Endothelial cell of umbilical vein (primary cell): ENCODE measurements around the gene IFITM5. TPM values are rescaled to one million over a fixed set of nuclear protein-coding genes. Genes with fewer than 3 reads are reported as not detected.
"Not testable (repeated sequence)": the region's sequence is repeated elsewhere in the genome, so short reads cannot be mapped to it uniquely, and the experiment has no call there.

ENCODE experiments used
- BruUV-seq: library from RNA; stranded (reverse); fragments of 400-500 nt; replicated peaks from 2 replicates; lab custom pipeline; 2021; lab: Mats Ljungman, UMichigan
- CTCF ChIA-PET: fragments of 300-600, 350-600 bp; sonication (Branson Sonifier 250); formaldehyde crosslinking; loops from one replicate; lab custom pipeline; 2021; ENCODE audit warnings: antibody characterized with exemption, inconsistent platforms; lab: Charles Lee
- POLR2A ChIA-PET: fragments of 300-600, 350-600 bp; sonication (Branson Sonifier 250); formaldehyde crosslinking; loops from one replicate; lab custom pipeline; 2021; ENCODE audit warnings: antibody characterized with exemption, inconsistent platforms; lab: Charles Lee
- DNase-seq: peaks from one replicate; pipeline ENCODE4 v3.0.0-alpha.2; 2011; ENCODE audit warnings: low read depth, low spot score
- FAIRE-seq: peaks from 2 replicates; lab custom pipeline; 2011; peaks lifted over from hg19 to GRCh38; lab: Jason Lieb, UNC
- H2AFZ ChIP-seq: 2 replicates; pipeline ENCODE4 v1.6.0; 2012; ENCODE audit warnings: low read depth, low read length, control low read depth, inconsistent platforms
- H3K27ac ChIP-seq: 2 replicates; pipeline ENCODE4 v1.5.1; 2011; ENCODE audit warnings: low read depth, mild to moderate bottlenecking, control low read depth, low read length, moderate library complexity; ENCODE audit not compliant: insufficient read depth
- H3K27me3 ChIP-seq, 2 experiments: 2 replicates each; pipeline versions ENCODE4 v1.6.0 to v1.6.1; 2011; ENCODE audit warnings: low read length in 2 of 2, mixed read lengths in 1 of 2; ENCODE audit not compliant: control insufficient read depth in 2 of 2, insufficient read depth in 2 of 2
- H3K36me3 ChIP-seq, 2 experiments: 2 replicates in 1 of 2; 3 replicates in 1 of 2; pipeline ENCODE4 v1.5.1; 2011; ENCODE audit warnings: low read length in 2 of 2, mild to moderate bottlenecking in 1 of 2, moderate library complexity in 1 of 2; ENCODE audit not compliant: control insufficient read depth in 2 of 2, insufficient read depth in 2 of 2; ENCODE audit errors: extremely low read depth in 1 of 2
- H3K4me1 ChIP-seq: 3 replicates; pipeline ENCODE4 v1.5.1; 2011; ENCODE audit warnings: mild to moderate bottlenecking, low read length; ENCODE audit not compliant: control insufficient read depth, insufficient read depth; ENCODE audit errors: extremely low read depth
- H3K4me2 ChIP-seq: 2 replicates; pipeline ENCODE4 v1.6.1; 2011; ENCODE audit warnings: low read length, control low read depth, mixed read lengths; ENCODE audit not compliant: insufficient read depth
- H3K4me3 ChIP-seq, 3 experiments: fragments of 200-600 bp in 1 of 3; sonication (generic), shearing (Covaris generic) in 1 of 3; replicated peaks in 1 of 3; 2 replicates each; pipeline ENCODE4 v1.5.1; 2011 to 2016; ENCODE audit warnings: control low read depth in 3 of 3, low read length in 3 of 3, mild to moderate bottlenecking in 2 of 3, inconsistent platforms in 1 of 3, low read depth in 1 of 3, moderate library complexity in 1 of 3; ENCODE audit not compliant: insufficient read depth in 1 of 3
- H3K79me2 ChIP-seq: 2 replicates; pipeline ENCODE4 v1.6.0; 2012; ENCODE audit warnings: low read length, inconsistent platforms; ENCODE audit not compliant: control insufficient read depth, insufficient read depth
- H3K9ac ChIP-seq: replicated peaks from 2 replicates; pipeline ENCODE3; 2011; ENCODE audit warnings: low read length, control low read depth; ENCODE audit not compliant: insufficient read depth; ENCODE audit errors: extremely low read depth
- H3K9me1 ChIP-seq: replicated peaks from 3 replicates; pipeline ENCODE4 v1.6.0; 2011; ENCODE audit warnings: mild to moderate bottlenecking, low read length; ENCODE audit not compliant: control insufficient read depth, insufficient read depth; ENCODE audit errors: extremely low read depth
- H3K9me3 ChIP-seq: replicated peaks from 2 replicates; pipeline ENCODE4 v1.5.1; 2012; ENCODE audit warnings: low read length, inconsistent platforms; ENCODE audit not compliant: control insufficient read depth, insufficient read depth
- H4K20me1 ChIP-seq: replicated peaks from 2 replicates; pipeline ENCODE3; 2011; ENCODE audit warnings: mild to moderate bottlenecking, low read length; ENCODE audit not compliant: control insufficient read depth, insufficient read depth; ENCODE audit errors: extremely low read depth
- CTCF ChIP-seq, 2 donors: IDR thresholded peaks; 1 replicate in 1 of 2; 2 replicates in 1 of 2; pipeline ENCODE4 v1.5.1; 2011; ENCODE audit warnings: low read length in 2 of 2, mild to moderate bottlenecking in 2 of 2, moderate library complexity in 2 of 2, control low read depth in 1 of 2, inconsistent platforms in 1 of 2, low read depth in 1 of 2; ENCODE audit not compliant: insufficient read depth in 1 of 2; ENCODE audit errors: extremely low read depth in 1 of 2
- EZH2 ChIP-seq: IDR thresholded peaks from 2 replicates; pipeline ENCODE4 v1.6.1; 2012; ENCODE audit warnings: borderline replicate concordance, low read depth, mild to moderate bottlenecking, moderate library complexity, low read length, inconsistent platforms; ENCODE audit not compliant: severe bottlenecking
- FOS ChIP-seq: IDR thresholded peaks from 2 replicates; pipeline ENCODE4 v1.6.1; 2011; ENCODE audit warnings: mild to moderate bottlenecking, low read length, moderate library complexity, borderline replicate concordance; ENCODE audit not compliant: insufficient read depth
- GATA2 ChIP-seq: IDR thresholded peaks from 2 replicates; pipeline ENCODE4 v1.7.0; 2011; ENCODE audit warnings: low read depth, mild to moderate bottlenecking, moderate library complexity, mixed read lengths, low read length; ENCODE audit not compliant: insufficient read length, insufficient read depth
- JUN ChIP-seq: IDR thresholded peaks from 2 replicates; pipeline ENCODE4 v1.6.1; 2011; ENCODE audit warnings: borderline replicate concordance, low read depth; ENCODE audit not compliant: insufficient read length, insufficient read depth
- MAX ChIP-seq: IDR thresholded peaks from 2 replicates; pipeline ENCODE4 v1.6.1; 2011; ENCODE audit not compliant: insufficient read depth, insufficient read length
- MYC ChIP-seq: IDR thresholded peaks from one replicate; pipeline ENCODE4 v1.6.1; 2011; ENCODE audit warnings: mild to moderate bottlenecking, low read depth, low read length
- POLR2A ChIP-seq: IDR thresholded peaks from 2 replicates; pipeline ENCODE4 v1.6.1; 2012; ENCODE audit warnings: low read depth, mild to moderate bottlenecking, control low read depth, low read length
- dilution Hi-C: fragments of 300-500 bp; cut with MboI; formaldehyde crosslinking; loops from one replicate; pipeline ENCODE4 v1.15.0; 2019; ENCODE audit warnings: low sequenced_read_pairs; ENCODE audit not compliant: extremely low pct_ligation_motif_present
- intact Hi-C: fragments of 100-400 bp; cut with micrococcal nuclease; formaldehyde crosslinking; loops from one replicate; pipeline ENCODE4 v1.10.0; 2022
- polyA plus RNA-seq, 4 experiments: library from polyadenylated mRNA; depleted of rRNA in 3 of 4; stranded (reverse) in 3 of 4; unstranded in 1 of 4; fragments of >200 nt; gene quantifications; 2 replicates each; pipeline versions ENCODE4 v1.2.1 to v1.2.3, GENCODE V29; 2011 to 2012; ENCODE audit warnings: missing spikeins in 1 of 4
- total RNA-seq: library from RNA; stranded (reverse); gene quantifications from 2 replicates; pipeline ENCODE4 v1.2.3, GENCODE V29; 2021

Gene IFITM5
- total and polyA plus RNA-seq, 2 donors (not counting 3 experiments of a cell fraction or from before 2014, with no cell fraction given) = not detected

- peak within 1 kb of the TSS; percentile 84 for H3K4me2 ChIP-seq
- H3K9ac ChIP-seq = peak within 1 kb of the TSS; percentile 13
- H3K9me3 ChIP-seq, H3K36me3 ChIP-seq, dilution Hi-C loops, H4K20me1 ChIP-seq, H3K27me3 ChIP-seq, H3K9me1 ChIP-seq: not testable (repeated sequence)
- ChIA-PET POLR2A (interaction anchor here (1.0 kb wide), 1 partner anchor 48 kb away, joined by 7 read pairs; no protein-coding TSS in a partner anchor), CTCF (interaction anchor here (0.8 to 4.3 kb wide), 6 partner anchors 9 to 140 kb away, joined by 3 to 79 read pairs (median 10); partner anchors contain the start of gene IFITM3)
- peaks cover 13% of the 10 kb centered on the region for H3K79me2 ChIP-seq
- DNase-seq (peak; percentile 71), FAIRE-seq (peak; percentile 94)
- peak within 1 kb of the TSS; percentile 10 to 70 (median 49) for H3K4me3 ChIP-seq
- peak within 1 kb of the TSS; percentile 14 for H2AFZ ChIP-seq
- peak within 1 kb of the TSS; percentile 6 for H3K27ac ChIP-seq
- intact Hi-C loops = loop anchor here (1.0 to 5.0 kb wide), 4 partner anchors 48 to 209 kb away; partner anchors contain the start of genes BET1L, PSMD13, RIC8A and SIRT3
- TF ChIP-seq POLR2A (peak; percentile 90), MAX (peak; percentile 27)
- peaks cover 15% of the 10 kb centered on the region for H3K4me1 ChIP-seq
- TSS peak; percentile 98 for BruUV-seq
Observed at GRCh38 chr11:307766-308708, 8.7 kb upstream of the IFITM5 start, which contains the start of gene IFITM2. Gene IFITM2 (plus strand): TSS chr11:307816. CDS start chr11:308193, 377 bp downstream.

DNA sequence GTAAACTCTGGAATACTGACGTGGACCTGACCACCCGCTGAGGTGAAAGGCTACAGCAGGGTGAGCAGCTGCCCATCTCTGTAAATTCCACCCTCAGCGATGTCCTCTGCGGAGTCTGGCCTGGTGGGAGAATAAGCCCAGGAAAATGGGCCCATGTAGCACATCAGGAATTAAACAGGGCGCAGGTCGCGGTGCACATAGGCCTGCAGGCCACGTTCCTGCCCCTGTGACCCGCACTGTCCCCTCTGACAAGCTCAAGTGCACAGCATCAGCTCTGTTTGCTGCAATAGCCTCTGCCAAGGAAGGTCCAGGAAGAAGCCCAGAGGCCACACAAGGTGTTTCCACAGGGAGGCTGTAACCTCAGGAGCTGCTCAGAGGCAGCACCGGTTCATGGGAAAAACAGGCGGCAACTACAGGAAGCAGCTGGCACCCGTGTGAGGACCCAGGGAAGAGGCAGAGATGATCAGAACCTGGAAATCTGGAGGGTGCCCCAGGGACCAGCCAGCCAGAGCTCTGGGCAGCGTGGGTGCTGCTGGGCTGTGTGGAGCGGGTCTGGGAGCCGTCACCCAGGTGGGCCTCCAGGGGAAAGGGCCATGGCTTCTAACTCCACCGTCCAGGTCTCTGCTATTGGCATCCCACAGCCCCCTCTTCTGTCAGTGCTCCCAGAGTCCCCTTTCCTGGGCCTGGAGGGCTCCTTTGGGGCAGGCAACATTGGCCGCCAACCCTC lies 7.5 kb upstream of the IFITM5 start:
- Histone ChIP-seq H3K27ac (no peak overlapping the region), H3K4me1 (peaks cover 15% of the 10 kb centered on the region), H3K4me3 (no peak overlapping the region), H2AFZ (no peak overlapping the region), H3K27me3 (no peaks in the 10 kb centered on the region), H3K9ac (no peak overlapping the region), H3K9me3 (no peaks in the 10 kb centered on the region), H3K9me1 (no peaks in the 10 kb centered on the region), H4K20me1 (no peaks in the 10 kb centered on the region), H3K36me3 (no peaks in the 10 kb centered on the region), H3K79me2 (peaks cover 13% of the 10 kb centered on the region), H3K4me2 (no peak overlapping the region)
- CTCF ChIA-PET = interaction anchor here (1.2 to 4.3 kb wide), 5 partner anchors 14 to 142 kb away, joined by 3 to 79 read pairs (median 23); partner anchors contain the start of gene IFITM3
- FAIRE-seq (no peak), DNase-seq (no peak)
- intact Hi-C loops (loop anchor here (5.0 kb wide), 3 partner anchors 70 to 210 kb away; partner anchors contain the start of genes BET1L, PSMD13, RIC8A and SIRT3), dilution Hi-C loops (no loop called here)
- no peak for TF ChIP-seq POLR2A
- no peak for TF ChIP-seq MAX
- no peak for TF ChIP-seq JUN
- no peak for TF ChIP-seq CTCF (IDR thresholded peaks at IDR 0.05; ENCODE audit: extremely low read depth in 1 of 2, insufficient read depth in 1 of 2, low read depth in 1 of 2, low read length in 2 of 2)
- TF ChIP-seq EZH2 = no peak
- no peak for TF ChIP-seq FOS
- TF ChIP-seq GATA2 = no peak
- no peak for TF ChIP-seq MYC
- no TSS peak for BruUV-seq
- POLR2A ChIA-PET = no interaction called here
